Calu3 (cell line): Measurements from ENCODE around the gene FGGY. TPM values are rescaled to one million over a fixed set of nuclear protein-coding genes. Genes with fewer than 3 reads are reported as not detected.

ENCODE experiments used
- BruUV-seq: library from RNA; stranded (reverse); fragments of 400-500 nt; replicated peaks from 2 replicates; lab custom pipeline; 2021; lab: Mats Ljungman, UMichigan
- CTCF ChIA-PET: fragments of 300-600 bp; sonication (Branson Sonifier 250); formaldehyde crosslinking; loops from one replicate; lab custom pipeline; 2022; ENCODE audit warnings: antibody characterized with exemption; lab: Charles Lee
- DNase-seq: peaks from one replicate; pipeline ENCODE4 v3.0.0; 2022
- H3K27ac Mint-ChIP-seq: one replicate; pipeline ENCODE4 v1.8.0; 2022; ENCODE audit warnings: mixed read lengths; ENCODE audit not compliant: unreplicated experiment
- H3K27me3 Mint-ChIP-seq: one replicate; pipeline ENCODE4 v1.8.0; 2022; ENCODE audit warnings: mixed read lengths; ENCODE audit not compliant: unreplicated experiment
- H3K36me3 Mint-ChIP-seq: one replicate; pipeline ENCODE4 v1.8.0; 2022; ENCODE audit warnings: mild to moderate bottlenecking, moderate library complexity, mixed read lengths; ENCODE audit not compliant: insufficient read depth, unreplicated experiment
- H3K4me1 Mint-ChIP-seq: one replicate; pipeline ENCODE4 v1.8.0; 2022; ENCODE audit warnings: mild to moderate bottlenecking, low read depth, mixed read lengths; ENCODE audit not compliant: unreplicated experiment
- H3K4me3 Mint-ChIP-seq: one replicate; pipeline ENCODE4 v1.8.0; 2022; ENCODE audit warnings: mild to moderate bottlenecking, low read depth, moderate library complexity, mixed read lengths; ENCODE audit not compliant: unreplicated experiment
- H3K9me3 Mint-ChIP-seq: one replicate; pipeline ENCODE4 v1.8.0; 2022; ENCODE audit warnings: low read depth, mixed read lengths; ENCODE audit not compliant: unreplicated experiment
- CTCF ChIP-seq: fragments of 200-600 bp; IDR thresholded peaks from one replicate; pipeline ENCODE4 v1.8.0; 2022; ENCODE audit warnings: antibody characterized with exemption; ENCODE audit not compliant: unreplicated experiment
- intact Hi-C: fragments of 100-400 bp; cut with micrococcal nuclease; formaldehyde crosslinking; loops from one replicate; pipeline ENCODE4 v1.10.0; 2022; ENCODE audit not compliant: unreplicated experiment
- total RNA-seq: library from RNA; stranded (reverse); gene quantifications from 2 replicates; pipeline ENCODE4 v1.2.3, GENCODE V29; 2022

The FGGY gene
- total RNA-seq, 1 experiment from 2014 or later, result 11.1 TPM

GRCh38 chr1:59775480-59775879 lies 478.6 kb downstream of the FGGY start:
- no peak overlapping the region for H3K27ac Mint-ChIP-seq
- DNase-seq, result no peak
- H3K4me1 Mint-ChIP-seq, result peaks cover 8% of the 10 kb centered on the region
- H3K27me3 Mint-ChIP-seq, result no peaks in the 10 kb centered on the region
- no peaks in the 10 kb centered on the region for H3K9me3 Mint-ChIP-seq
- no peak overlapping the region for H3K4me3 Mint-ChIP-seq
- CTCF ChIA-PET, result no interaction called here
- BruUV-seq, result no TSS peak
- TF ChIP-seq CTCF, result no peak
- intact Hi-C loops, result no loop called here
- no peaks in the 10 kb centered on the region for H3K36me3 Mint-ChIP-seq

- DNase-seq, result no peak
- Mint-ChIP-seq H3K4me1 (no peaks in the 10 kb centered on the region), H3K27me3 (no peaks in the 10 kb centered on the region), H3K9me3 (no peaks in the 10 kb centered on the region), H3K36me3 (no peaks in the 10 kb centered on the region), H3K27ac (no peak overlapping the region), H3K4me3 (no peak overlapping the region)
- intact Hi-C loops, result no loop called here
- TF ChIP-seq CTCF, result no peak
- CTCF ChIA-PET, result interaction anchor here (0.6 kb wide), 1 partner anchor 462 kb away, joined by 3 read pairs; no protein-coding TSS in a partner anchor
- BruUV-seq, result no TSS peak
These were observed 480.3 kb downstream of the FGGY start for GRCh38 chr1:59776960-59777852.

- TF ChIP-seq CTCF, result no peak
- DNase-seq, result peak; percentile 7
- CTCF ChIA-PET, result no interaction called here
- Mint-ChIP-seq H3K27me3 (no peaks in the 10 kb centered on the region), H3K27ac (no peak overlapping the region), H3K36me3 (no peaks in the 10 kb centered on the region), H3K4me1 (no peaks in the 10 kb centered on the region), H3K9me3 (no peaks in the 10 kb centered on the region), H3K4me3 (no peak overlapping the region)
- BruUV-seq, result no TSS peak
- intact Hi-C loops, result no loop called here
These were observed 483.1 kb downstream of the FGGY start for GRCh38 chr1:59779949-59780348.

GRCh38 chr1:59788825-59789224 lies 491.9 kb downstream of the FGGY start:
- Mint-ChIP-seq H3K36me3 (no peaks in the 10 kb centered on the region), H3K4me3 (no peak overlapping the region), H3K9me3 (peaks cover 9% of the 10 kb centered on the region), H3K27me3 (no peaks in the 10 kb centered on the region), H3K27ac (no peak overlapping the region), H3K4me1 (no peaks in the 10 kb centered on the region)
- intact Hi-C loops, result no loop called here
- TF ChIP-seq CTCF, result no peak
- DNase-seq, result no peak
- CTCF ChIA-PET, result no interaction called here
- BruUV-seq, result no TSS peak
